NK-92 treated with Interleukin-12 subunit alpha and Interleukin-12 subunit beta, amount 100 ng/mL, for 24 hours (cell line): ENCODE results near the gene PRMT9.
A peak's percentile ranks its signal among the peaks of the same experiment; 100 is the strongest.

ENCODE experiments used
- DNase-seq: peaks from one replicate; lab custom pipeline; 2025; lab: John Stamatoyannopoulos, UW

Gene PRMT9

GRCh38 chr4:147617841-147618691, 65.9 kb downstream of the PRMT9 start:
- DNase-seq = no peak

- peak; percentile 86 for DNase-seq
Measured at GRCh38 chr4:147617173-147617840, 66.7 kb downstream of the PRMT9 start, which contains the start of gene TMEM184C. Gene TMEM184C (plus strand): TSS chr4:147617397. CDS start chr4:147617957, 560 bp downstream.

- DNase-seq = no peak
Measured at GRCh38 chr4:147616849-147617172, 67.2 kb downstream of the PRMT9 start.

GRCh38 chr4:147610686-147611085, 73.3 kb downstream of the PRMT9 start:
- DNase-seq = no peak

- DNase-seq = no peak
Measured at GRCh38 chr4:147607471-147607870, 76.5 kb downstream of the PRMT9 start.

- DNase-seq = no peak
Measured at GRCh38 chr4:147605499-147605898, 78.5 kb downstream of the PRMT9 start.

- no peak for DNase-seq
Measured at GRCh38 chr4:147599769-147600168, 84.2 kb downstream of the PRMT9 start.

GRCh38 chr4:147599206-147599605, 84.8 kb downstream of the PRMT9 start:
- no peak for DNase-seq

- DNase-seq = no peak
Measured at GRCh38 chr4:147597561-147597960, 86.4 kb downstream of the PRMT9 start.

GRCh38 chr4:147596981-147597380, 87.0 kb downstream of the PRMT9 start:
- DNase-seq = no peak

- no peak for DNase-seq
Measured at GRCh38 chr4:147596377-147596776, 87.6 kb downstream of the PRMT9 start.

- no peak for DNase-seq
Measured at GRCh38 chr4:147594578-147594977, 89.4 kb downstream of the PRMT9 start.

GRCh38 chr4:147594107-147594506, 89.9 kb downstream of the PRMT9 start:
- no peak for DNase-seq

- DNase-seq = no peak
Measured at GRCh38 chr4:147591106-147591505, 92.9 kb downstream of the PRMT9 start.

- DNase-seq = peak; percentile 1
Measured at GRCh38 chr4:147590249-147590920, 93.6 kb downstream of the PRMT9 start.

- DNase-seq = no peak
Measured at GRCh38 chr4:147589586-147589985, 94.4 kb downstream of the PRMT9 start.
